K562 (cell line): Measurements from ENCODE around the gene SLC16A14.

Experiments
- BMI1 ChIP-seq: fragments of 150-350 bp; IDR thresholded peaks from 2 replicates; pipeline ENCODE4 v1.6.1; 2014; ENCODE audit warnings: low read length
- FOXA1 ChIP-seq: fragments of 450-650 bp; IDR thresholded peaks from 2 replicates; pipeline ENCODE4 v1.6.1; 2016; ENCODE audit warnings: mild to moderate bottlenecking, borderline replicate concordance
- GTF3C2 ChIP-seq: IDR thresholded peaks from 3 replicates; pipeline ENCODE4 v1.6.1; 2011; ENCODE audit warnings: borderline replicate concordance, mild to moderate bottlenecking, moderate library complexity; ENCODE audit not compliant: insufficient read length; ENCODE audit errors: extremely low read depth
- JUNB ChIP-seq: fragments of 450-650 bp; formaldehyde crosslinking; conservative IDR thresholded peaks from 2 replicates; pipeline ENCODE4 v1.4.0; 2020; ENCODE audit warnings: mild to moderate bottlenecking
- MYC ChIP-seq, 2 experiments: fragments of 250-450 bp in 1 of 2; sonication (Bioruptor Pico) in 1 of 2; IDR thresholded peaks; 2 replicates each; pipeline versions ENCODE4 v1.5.1 to v1.6.1; 2012 to 2021; ENCODE audit warnings: low read depth in 2 of 2, borderline replicate concordance in 1 of 2, improper control_type of control experiment in 1 of 2, low read length in 1 of 2, mild to moderate bottlenecking in 1 of 2, moderate library complexity in 1 of 2
- NR3C1 ChIP-seq: sonication (generic); formaldehyde crosslinking; IDR thresholded peaks from 2 replicates; pipeline ENCODE4 v1.8.1; 2022; ENCODE audit warnings: missing genetic modification reagents
- POLR2A ChIP-seq: fragments of 450-650 bp; conservative IDR thresholded peaks from 2 replicates; pipeline ENCODE4 v1.6.1; 2016
- POLR2AphosphoS5 ChIP-seq: IDR thresholded peaks from 2 replicates; pipeline ENCODE4 v1.6.1; 2011; ENCODE audit warnings: mild to moderate bottlenecking, low read depth, low read length, moderate library complexity; ENCODE audit not compliant: control insufficient read depth, insufficient read depth
- YBX1 ChIP-seq: fragments of 450-650 bp; IDR thresholded peaks from 2 replicates; pipeline ENCODE4 v1.7.1; 2016; ENCODE audit warnings: mild to moderate bottlenecking
- ZBTB40 ChIP-seq, 2 experiments: fragments of 450-650 bp in 1 of 2; sonication (generic) in 1 of 2; formaldehyde crosslinking in 1 of 2; IDR thresholded peaks; 2 replicates each; pipeline versions ENCODE4 v1.7.1 to v1.9.0; 2016 to 2022; ENCODE audit warnings: inconsistent platforms in 1 of 2, mild to moderate bottlenecking in 1 of 2, missing genetic modification reagents in 1 of 2
- TF ChIP-seq, protein P1 (sequence below): fragments of 250-450 bp; sonication (Bioruptor Pico); IDR thresholded peaks from 2 replicates; pipeline ENCODE4 v1.5.0; 2020; ENCODE audit warnings: mild to moderate bottlenecking
- TF ChIP-seq, protein P2 (sequence below), 3 experiments: IDR thresholded peaks in 2 of 3; conservative IDR thresholded peaks in 1 of 3; 2 replicates each; pipeline ENCODE4 v1.5.1; 2011 to 2012; ENCODE audit warnings: low read length in 3 of 3, mild to moderate bottlenecking in 3 of 3, control low read depth in 2 of 3, improper control_type of control experiment in 1 of 3, inconsistent platforms in 1 of 3, low read depth in 1 of 3, mixed read lengths in 1 of 3, moderate library complexity in 1 of 3; ENCODE audit not compliant: insufficient read depth in 2 of 3

GRCh38 chr2:230069402-230069801, 678 bp upstream of the SLC16A14 start:
- TF ChIP-seq, protein P1, sequence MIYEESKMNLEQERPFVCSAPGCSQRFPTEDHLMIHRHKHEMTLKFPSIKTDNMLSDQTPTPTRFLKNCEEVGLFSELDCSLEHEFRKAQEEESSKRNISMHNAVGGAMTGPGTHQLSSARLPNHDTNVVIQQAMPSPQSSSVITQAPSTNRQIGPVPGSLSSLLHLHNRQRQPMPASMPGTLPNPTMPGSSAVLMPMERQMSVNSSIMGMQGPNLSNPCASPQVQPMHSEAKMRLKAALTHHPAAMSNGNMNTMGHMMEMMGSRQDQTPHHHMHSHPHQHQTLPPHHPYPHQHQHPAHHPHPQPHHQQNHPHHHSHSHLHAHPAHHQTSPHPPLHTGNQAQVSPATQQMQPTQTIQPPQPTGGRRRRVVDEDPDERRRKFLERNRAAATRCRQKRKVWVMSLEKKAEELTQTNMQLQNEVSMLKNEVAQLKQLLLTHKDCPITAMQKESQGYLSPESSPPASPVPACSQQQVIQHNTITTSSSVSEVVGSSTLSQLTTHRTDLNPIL (CRISPR knock-in tag), result no peak
- TF ChIP-seq POLR2AphosphoS5 (no peak), GTF3C2 (no peak), YBX1 (no peak), ZBTB40 (IDR thresholded peaks at IDR 0.05) (no peak), ZBTB40 (CRISPR knock-in tag; IDR thresholded peaks at IDR 0.05) (no peak), NR3C1 (CRISPR knock-in tag) (no peak), JUNB (no peak), BMI1 (no peak), POLR2A (no peak), FOXA1 (no peak), MYC (IDR thresholded peaks at IDR 0.05; ENCODE audit: low read depth, low read length) (no peak), MYC (CRISPR knock-in tag; IDR thresholded peaks at IDR 0.05; ENCODE audit: borderline replicate concordance, low read depth) (no peak)
- TF ChIP-seq, protein P2, sequence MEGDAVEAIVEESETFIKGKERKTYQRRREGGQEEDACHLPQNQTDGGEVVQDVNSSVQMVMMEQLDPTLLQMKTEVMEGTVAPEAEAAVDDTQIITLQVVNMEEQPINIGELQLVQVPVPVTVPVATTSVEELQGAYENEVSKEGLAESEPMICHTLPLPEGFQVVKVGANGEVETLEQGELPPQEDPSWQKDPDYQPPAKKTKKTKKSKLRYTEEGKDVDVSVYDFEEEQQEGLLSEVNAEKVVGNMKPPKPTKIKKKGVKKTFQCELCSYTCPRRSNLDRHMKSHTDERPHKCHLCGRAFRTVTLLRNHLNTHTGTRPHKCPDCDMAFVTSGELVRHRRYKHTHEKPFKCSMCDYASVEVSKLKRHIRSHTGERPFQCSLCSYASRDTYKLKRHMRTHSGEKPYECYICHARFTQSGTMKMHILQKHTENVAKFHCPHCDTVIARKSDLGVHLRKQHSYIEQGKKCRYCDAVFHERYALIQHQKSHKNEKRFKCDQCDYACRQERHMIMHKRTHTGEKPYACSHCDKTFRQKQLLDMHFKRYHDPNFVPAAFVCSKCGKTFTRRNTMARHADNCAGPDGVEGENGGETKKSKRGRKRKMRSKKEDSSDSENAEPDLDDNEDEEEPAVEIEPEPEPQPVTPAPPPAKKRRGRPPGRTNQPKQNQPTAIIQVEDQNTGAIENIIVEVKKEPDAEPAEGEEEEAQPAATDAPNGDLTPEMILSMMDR (IDR thresholded peaks at IDR 0.05 in 2 of 3, conservative IDR thresholded peaks at IDR 0.05 in 1 of 3; ENCODE audit: insufficient read depth in 2 of 3, low read depth in 1 of 3, low read length in 3 of 3), result no peak
